ENCODE results near the gene DDX31.

DNA sequence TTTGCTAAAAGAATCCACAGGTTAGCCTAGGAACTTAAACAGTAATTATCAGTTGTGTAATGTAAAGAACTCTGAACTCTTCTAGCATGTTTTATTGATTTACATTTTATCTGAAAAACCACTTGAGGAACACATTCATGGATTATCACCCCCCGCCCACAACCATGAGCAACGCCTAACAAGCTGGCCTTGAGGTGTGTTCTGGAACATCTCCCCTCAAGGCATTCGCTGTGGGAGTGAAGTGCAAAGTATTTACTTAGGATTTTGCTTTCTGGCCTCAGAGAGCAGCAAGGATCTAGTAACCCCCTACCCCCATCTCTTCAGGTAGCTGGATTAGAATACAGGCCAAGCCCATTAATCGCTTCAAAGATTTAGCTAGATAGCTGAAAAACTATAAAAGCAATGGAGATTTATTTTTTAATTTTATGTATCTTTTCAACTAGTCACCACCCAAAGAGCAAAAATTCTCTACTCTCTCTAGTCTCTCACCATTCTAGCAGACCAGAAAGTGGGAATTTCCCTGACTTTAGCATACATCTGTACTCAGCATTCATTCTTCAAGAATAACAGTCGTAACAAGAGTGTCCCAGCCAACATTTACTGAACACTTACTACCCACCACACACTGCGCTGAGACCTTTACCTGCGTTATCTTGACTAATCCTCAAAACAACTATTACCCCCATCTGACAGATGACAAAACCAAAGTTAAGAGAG, 37.2 kb downstream of the DDX31 start:
- TF ChIP-seq, protein P1, sequence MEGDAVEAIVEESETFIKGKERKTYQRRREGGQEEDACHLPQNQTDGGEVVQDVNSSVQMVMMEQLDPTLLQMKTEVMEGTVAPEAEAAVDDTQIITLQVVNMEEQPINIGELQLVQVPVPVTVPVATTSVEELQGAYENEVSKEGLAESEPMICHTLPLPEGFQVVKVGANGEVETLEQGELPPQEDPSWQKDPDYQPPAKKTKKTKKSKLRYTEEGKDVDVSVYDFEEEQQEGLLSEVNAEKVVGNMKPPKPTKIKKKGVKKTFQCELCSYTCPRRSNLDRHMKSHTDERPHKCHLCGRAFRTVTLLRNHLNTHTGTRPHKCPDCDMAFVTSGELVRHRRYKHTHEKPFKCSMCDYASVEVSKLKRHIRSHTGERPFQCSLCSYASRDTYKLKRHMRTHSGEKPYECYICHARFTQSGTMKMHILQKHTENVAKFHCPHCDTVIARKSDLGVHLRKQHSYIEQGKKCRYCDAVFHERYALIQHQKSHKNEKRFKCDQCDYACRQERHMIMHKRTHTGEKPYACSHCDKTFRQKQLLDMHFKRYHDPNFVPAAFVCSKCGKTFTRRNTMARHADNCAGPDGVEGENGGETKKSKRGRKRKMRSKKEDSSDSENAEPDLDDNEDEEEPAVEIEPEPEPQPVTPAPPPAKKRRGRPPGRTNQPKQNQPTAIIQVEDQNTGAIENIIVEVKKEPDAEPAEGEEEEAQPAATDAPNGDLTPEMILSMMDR (conservative IDR thresholded peaks at IDR 0.05; ENCODE audit: low read depth, low read length): no peak
- TF ChIP-seq EZH2 (IDR thresholded peaks at IDR 0.05; ENCODE audit: low read length, unreplicated experiment) (no peak), EZH2phosphoT487 (IDR thresholded peaks at IDR 0.05; ENCODE audit: borderline replicate concordance, low read length) (no peak)
